ENCODE data around the gene SLX4IP. TPM values are rescaled to one million over a fixed set of nuclear protein-coding genes. Genes with fewer than 3 reads are reported as not detected.

The SLX4IP gene
- total and polyA plus RNA-seq, 2 donors (not counting 3 experiments of a cell fraction or from before 2014, with no cell fraction given): 1.9 to 4.5 TPM

DNA sequence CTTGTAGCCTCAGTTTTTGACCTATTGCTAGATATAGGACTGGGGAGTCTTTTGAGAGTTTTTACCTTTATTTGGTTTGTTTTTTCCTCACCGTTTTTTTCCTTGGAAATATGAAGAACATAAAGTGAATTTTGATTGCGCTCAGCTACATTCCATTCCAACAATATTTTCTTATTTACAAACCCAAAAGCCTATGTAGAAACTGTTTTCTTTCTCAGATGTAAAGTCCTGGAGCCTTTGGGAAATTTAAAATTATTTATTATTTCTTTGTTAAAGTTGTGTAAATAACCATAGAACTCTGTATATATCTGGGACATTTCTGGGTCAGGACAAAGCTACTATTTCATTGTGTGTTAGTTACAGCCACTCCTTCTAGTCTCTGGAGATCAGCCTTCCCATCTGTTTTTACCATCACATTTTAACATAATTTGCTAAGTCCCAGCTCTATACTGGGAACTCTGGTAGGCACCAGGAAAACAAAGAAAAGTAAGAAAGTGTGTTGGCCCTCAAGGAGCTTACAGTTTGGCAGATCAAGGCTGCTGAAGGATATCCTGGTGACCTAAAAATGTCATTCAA is 169.8 kb downstream of the SLX4IP start:
- Histone ChIP-seq H3K4me1 (ENCODE audit: control insufficient read depth, extremely low read depth, insufficient read depth, low read length) (peaks cover 16% of the 10 kb centered on the region), H3K79me2 (ENCODE audit: control insufficient read depth, insufficient read depth, low read length) (no peaks in the 10 kb centered on the region), H3K4me3 (replicated peaks in 1 of 3; ENCODE audit: insufficient read depth in 1 of 3, low read depth in 1 of 3, low read length in 3 of 3) (no peak overlapping the region), H3K9ac (replicated peaks; ENCODE audit: extremely low read depth, insufficient read depth, low read length) (no peak overlapping the region), H4K20me1 (replicated peaks; ENCODE audit: control insufficient read depth, extremely low read depth, insufficient read depth, low read length) (no peaks in the 10 kb centered on the region), H3K27ac (ENCODE audit: insufficient read depth, low read depth, low read length) (peak overlapping the region; percentile 41), H3K27me3 (ENCODE audit: control insufficient read depth in 2 of 2, insufficient read depth in 2 of 2, low read length in 2 of 2) (no peaks in the 10 kb centered on the region), H3K4me2 (ENCODE audit: insufficient read depth, low read length) (peak overlapping the region; percentile 13), H2AFZ (ENCODE audit: low read depth, low read length) (no peak overlapping the region), H3K9me3 (replicated peaks; ENCODE audit: control insufficient read depth, insufficient read depth, low read length) (no peaks in the 10 kb centered on the region), H3K36me3 (ENCODE audit: control insufficient read depth in 2 of 2, extremely low read depth in 1 of 2, insufficient read depth in 2 of 2, low read length in 2 of 2) (no peaks in the 10 kb centered on the region), H3K9me1 (replicated peaks; ENCODE audit: control insufficient read depth, extremely low read depth, insufficient read depth, low read length) (no peaks in the 10 kb centered on the region)
- ChIA-PET POLR2A (no interaction called here), CTCF (interaction anchor here (1.1 to 2.4 kb wide), 7 partner anchors 12 to 939 kb away, joined by 3 to 7 read pairs (median 4); no protein-coding TSS in a partner anchor)
- intact Hi-C loops (cut with micrococcal nuclease) (loop anchor here (1.0 to 2.0 kb wide), 3 partner anchors 17 to 66 kb away; no protein-coding TSS in a partner anchor), dilution Hi-C loops (cut with MboI; ENCODE audit: extremely low pct_ligation_motif_present, low sequenced_read_pairs) (no loop called here)
- TF ChIP-seq EZH2 (IDR thresholded peaks at IDR 0.05; ENCODE audit: borderline replicate concordance, low read depth, low read length, severe bottlenecking) (no peak), FOS (IDR thresholded peaks at IDR 0.05; ENCODE audit: borderline replicate concordance, insufficient read depth, low read length) (no peak), JUN (IDR thresholded peaks at IDR 0.05; ENCODE audit: borderline replicate concordance, insufficient read depth, insufficient read length, low read depth) (no peak), MYC (IDR thresholded peaks at IDR 0.05; ENCODE audit: low read depth, low read length) (no peak)
- TF ChIP-seq, protein P1, sequence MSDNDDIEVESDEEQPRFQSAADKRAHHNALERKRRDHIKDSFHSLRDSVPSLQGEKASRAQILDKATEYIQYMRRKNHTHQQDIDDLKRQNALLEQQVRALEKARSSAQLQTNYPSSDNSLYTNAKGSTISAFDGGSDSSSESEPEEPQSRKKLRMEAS (IDR thresholded peaks at IDR 0.05; ENCODE audit: insufficient read depth, insufficient read length): no peak
- no peak for DNase-seq (ENCODE audit: low read depth, low spot score)
- no TSS peak for BruUV-seq (replicated peaks)
- FAIRE-seq: peak; percentile 15

DNA sequence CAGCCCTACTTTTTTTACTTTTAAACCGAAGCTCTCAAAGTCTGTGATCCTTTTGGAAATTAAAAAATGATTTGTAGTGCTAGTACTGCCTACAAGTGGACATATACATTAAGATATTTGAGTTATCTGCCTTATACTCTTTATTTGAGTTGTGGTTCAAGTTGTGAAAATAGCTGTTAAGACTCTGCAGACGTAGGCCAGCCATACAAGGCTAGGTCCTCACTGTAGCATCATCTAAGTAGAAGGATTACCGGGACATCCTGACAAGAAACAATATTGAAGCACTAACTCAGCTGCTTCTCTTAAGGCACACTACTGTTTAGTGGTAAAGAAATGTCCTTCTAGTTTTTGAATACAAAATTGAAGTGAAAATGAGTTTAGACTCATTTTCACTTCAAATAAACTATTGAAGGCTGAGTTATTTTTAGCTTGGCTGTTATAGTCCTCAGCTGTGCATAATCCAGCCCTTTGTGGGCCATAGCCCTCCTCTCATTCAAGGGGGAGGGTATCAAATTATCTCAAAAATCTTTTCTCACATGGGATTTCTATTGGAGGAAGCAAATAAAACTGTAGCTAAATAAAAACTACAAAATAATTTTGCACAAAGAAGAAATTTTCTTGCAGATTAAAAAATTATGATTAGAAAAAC is 170.6 kb downstream of the SLX4IP start:
- H3K4me2 ChIP-seq (ENCODE audit: insufficient read depth, low read length): no peak overlapping the region
- H4K20me1 ChIP-seq (replicated peaks; ENCODE audit: control insufficient read depth, extremely low read depth, insufficient read depth, low read length): no peaks in the 10 kb centered on the region
- no peaks in the 10 kb centered on the region for H3K27me3 ChIP-seq (ENCODE audit: control insufficient read depth in 2 of 2, insufficient read depth in 2 of 2, low read length in 2 of 2)
- no peak overlapping the region for H2AFZ ChIP-seq (ENCODE audit: low read depth, low read length)
- no peak overlapping the region for H3K4me3 ChIP-seq (replicated peaks in 1 of 3; ENCODE audit: insufficient read depth in 1 of 3, low read depth in 1 of 3, low read length in 3 of 3)
- no TSS peak for BruUV-seq (replicated peaks)
- H3K79me2 ChIP-seq (ENCODE audit: control insufficient read depth, insufficient read depth, low read length): no peaks in the 10 kb centered on the region
- peak overlapping the region; percentile 41 for H3K27ac ChIP-seq (ENCODE audit: insufficient read depth, low read depth, low read length)
- no peak for DNase-seq (ENCODE audit: low read depth, low spot score)
- H3K4me1 ChIP-seq (ENCODE audit: control insufficient read depth, extremely low read depth, insufficient read depth, low read length): peaks cover 16% of the 10 kb centered on the region
- H3K9me1 ChIP-seq (replicated peaks; ENCODE audit: control insufficient read depth, extremely low read depth, insufficient read depth, low read length): no peaks in the 10 kb centered on the region
- no peak for FAIRE-seq
- H3K36me3 ChIP-seq (ENCODE audit: control insufficient read depth in 2 of 2, extremely low read depth in 1 of 2, insufficient read depth in 2 of 2, low read length in 2 of 2): no peaks in the 10 kb centered on the region
- no peak overlapping the region for H3K9ac ChIP-seq (replicated peaks; ENCODE audit: extremely low read depth, insufficient read depth, low read length)
- dilution Hi-C loops (cut with MboI; ENCODE audit: extremely low pct_ligation_motif_present, low sequenced_read_pairs) (no loop called here), intact Hi-C loops (cut with micrococcal nuclease) (loop anchor here (2.0 kb wide), 2 partner anchors 31 to 65 kb away; no protein-coding TSS in a partner anchor)
- CTCF ChIA-PET: interaction anchor here (0.8 to 2.4 kb wide), 4 partner anchors 9 to 938 kb away, joined by 3 to 6 read pairs (median 4); no protein-coding TSS in a partner anchor
- POLR2A ChIA-PET: no interaction called here
- no peak for TF ChIP-seq POLR2AphosphoS5 (IDR thresholded peaks at IDR 0.05; ENCODE audit: insufficient read depth, low read depth, low read length)
- no peak for TF ChIP-seq EZH2 (IDR thresholded peaks at IDR 0.05; ENCODE audit: borderline replicate concordance, low read depth, low read length, severe bottlenecking)
- TF ChIP-seq JUN (IDR thresholded peaks at IDR 0.05; ENCODE audit: borderline replicate concordance, insufficient read depth, insufficient read length, low read depth): no peak
- TF ChIP-seq, protein P2, sequence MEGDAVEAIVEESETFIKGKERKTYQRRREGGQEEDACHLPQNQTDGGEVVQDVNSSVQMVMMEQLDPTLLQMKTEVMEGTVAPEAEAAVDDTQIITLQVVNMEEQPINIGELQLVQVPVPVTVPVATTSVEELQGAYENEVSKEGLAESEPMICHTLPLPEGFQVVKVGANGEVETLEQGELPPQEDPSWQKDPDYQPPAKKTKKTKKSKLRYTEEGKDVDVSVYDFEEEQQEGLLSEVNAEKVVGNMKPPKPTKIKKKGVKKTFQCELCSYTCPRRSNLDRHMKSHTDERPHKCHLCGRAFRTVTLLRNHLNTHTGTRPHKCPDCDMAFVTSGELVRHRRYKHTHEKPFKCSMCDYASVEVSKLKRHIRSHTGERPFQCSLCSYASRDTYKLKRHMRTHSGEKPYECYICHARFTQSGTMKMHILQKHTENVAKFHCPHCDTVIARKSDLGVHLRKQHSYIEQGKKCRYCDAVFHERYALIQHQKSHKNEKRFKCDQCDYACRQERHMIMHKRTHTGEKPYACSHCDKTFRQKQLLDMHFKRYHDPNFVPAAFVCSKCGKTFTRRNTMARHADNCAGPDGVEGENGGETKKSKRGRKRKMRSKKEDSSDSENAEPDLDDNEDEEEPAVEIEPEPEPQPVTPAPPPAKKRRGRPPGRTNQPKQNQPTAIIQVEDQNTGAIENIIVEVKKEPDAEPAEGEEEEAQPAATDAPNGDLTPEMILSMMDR (IDR thresholded peaks at IDR 0.05; ENCODE audit: extremely low read depth in 1 of 2, insufficient read depth in 1 of 2, low read depth in 1 of 2, low read length in 2 of 2): no peak
- TF ChIP-seq MYC (IDR thresholded peaks at IDR 0.05; ENCODE audit: low read depth, low read length): no peak
- no peak for TF ChIP-seq GATA2 (IDR thresholded peaks at IDR 0.05; ENCODE audit: insufficient read depth, insufficient read length, low read depth, low read length)
- H3K9me3 ChIP-seq (replicated peaks; ENCODE audit: control insufficient read depth, insufficient read depth, low read length): no peaks in the 10 kb centered on the region
